GM18505 (cell line): ENCODE measurements around the gene FNIP1.
A peak's percentile ranks its signal among the peaks of the same experiment; 100 is the strongest.
"Not testable (repeated sequence)": the region's sequence is repeated elsewhere in the genome, so short reads cannot be mapped to it uniquely, and the experiment has no call there.

Source experiments
- ATAC-seq: cut with Tn5 transposase; IDR thresholded peaks from one replicate; pipeline ENCODE4 v1.9.1; 2021; ENCODE audit not compliant: unreplicated experiment
- POLR2A ChIP-seq: IDR thresholded peaks from 4 replicates; pipeline ENCODE4 v1.6.1; 2011; ENCODE audit warnings: borderline replicate concordance; ENCODE audit not compliant: insufficient read depth, insufficient read length; ENCODE audit errors: extremely low read depth

FNIP1 gene

GRCh38 chr5:131795879-131796792, 681 bp downstream of the FNIP1 start:
- ATAC-seq: peak; percentile 20
- no peak for TF ChIP-seq POLR2A

- TF ChIP-seq POLR2A: no peak
- ATAC-seq: no peak
Observed at GRCh38 chr5:131795228-131795627, 1.6 kb downstream of the FNIP1 start.

GRCh38 chr5:131794586-131794985, 2.2 kb downstream of the FNIP1 start:
- no peak for ATAC-seq
- TF ChIP-seq POLR2A: no peak

- TF ChIP-seq POLR2A: no peak
- ATAC-seq: no peak
Observed at GRCh38 chr5:131792896-131793295, 3.9 kb downstream of the FNIP1 start.

GRCh38 chr5:131791866-131792265, 5.0 kb downstream of the FNIP1 start:
- no peak for TF ChIP-seq POLR2A
- no peak for ATAC-seq

GRCh38 chr5:131790550-131790949, 6.3 kb downstream of the FNIP1 start:
- ATAC-seq: no peak
- TF ChIP-seq POLR2A: no peak

GRCh38 chr5:131789765-131790164, 7.1 kb downstream of the FNIP1 start:
- no peak for TF ChIP-seq POLR2A
- no peak for ATAC-seq

- ATAC-seq: no peak
- TF ChIP-seq POLR2A: no peak
Observed at GRCh38 chr5:131787736-131788135, 9.1 kb downstream of the FNIP1 start.

- TF ChIP-seq POLR2A: no peak
- ATAC-seq: no peak
Observed at GRCh38 chr5:131786900-131787692, 9.7 kb downstream of the FNIP1 start.

- TF ChIP-seq POLR2A: no peak
- no peak for ATAC-seq
Observed at GRCh38 chr5:131786036-131786435, 10.8 kb downstream of the FNIP1 start.

- TF ChIP-seq POLR2A: no peak
- ATAC-seq: no peak
Observed at GRCh38 chr5:131783874-131784273, 12.9 kb downstream of the FNIP1 start.

- no peak for TF ChIP-seq POLR2A
- ATAC-seq: no peak
Observed at GRCh38 chr5:131783357-131783756, 13.5 kb downstream of the FNIP1 start.

GRCh38 chr5:131782717-131783116, 14.1 kb downstream of the FNIP1 start:
- TF ChIP-seq POLR2A: no peak
- ATAC-seq: no peak

- ATAC-seq: not testable (repeated sequence)
Observed at GRCh38 chr5:131778141-131778540, 18.7 kb downstream of the FNIP1 start.
